WTC11 (cell line): Measurements from ENCODE around the gene PTPRG. TPM values are rescaled to one million over a fixed set of nuclear protein-coding genes. Genes with fewer than 3 reads are reported as not detected.

Source experiments
- ATAC-seq: fragments of 200-7000 bp; cut with Tn5 transposase; 2 replicates; pipeline ENCODE4 v1.10.0; 2021; ENCODE audit warnings: mild to moderate bottlenecking, moderate library complexity
- CTCF ChIA-PET: fragments of 300-600 bp; sonication (Branson Sonifier 250); formaldehyde crosslinking; loops from one replicate; lab custom pipeline; 2021; ENCODE audit warnings: antibody characterized with exemption; lab: Charles Lee
- POLR2A ChIA-PET: fragments of 350-600 bp; sonication (Branson Sonifier 250); formaldehyde crosslinking; loops from one replicate; lab custom pipeline; 2021; ENCODE audit warnings: antibody characterized with exemption; lab: Charles Lee
- DNase-seq: peaks from one replicate; pipeline ENCODE4 v3.0.0; 2021; ENCODE audit warnings: low spot score
- H3K27ac Mint-ChIP-seq: 2 replicates; pipeline ENCODE4 v1.8.0; 2021; ENCODE audit warnings: mixed read lengths
- H3K27me3 Mint-ChIP-seq: 2 replicates; pipeline ENCODE4 v1.8.0; 2021; ENCODE audit warnings: low read depth, mild to moderate bottlenecking, moderate library complexity, mixed read lengths
- H3K36me3 Mint-ChIP-seq: 2 replicates; pipeline ENCODE4 v1.8.0; 2021; ENCODE audit warnings: mixed read lengths
- H3K4me1 Mint-ChIP-seq: 2 replicates; pipeline ENCODE4 v1.8.0; 2022; ENCODE audit warnings: mixed read lengths
- H3K4me3 Mint-ChIP-seq: 2 replicates; pipeline ENCODE4 v1.8.0; 2021; ENCODE audit warnings: mild to moderate bottlenecking, moderate library complexity, mixed read lengths
- H3K9me3 Mint-ChIP-seq: 2 replicates; pipeline ENCODE4 v1.8.0; 2021; ENCODE audit warnings: mixed read lengths
- ATF1 ChIP-seq: sonication (generic); formaldehyde crosslinking; IDR thresholded peaks from 2 replicates; pipeline ENCODE4 v1.8.1; 2023; ENCODE audit warnings: mild to moderate bottlenecking, moderate library complexity, missing genetic modification reagents
- EMX1 ChIP-seq: fragments of 250-450 bp; sonication (Bioruptor Pico); IDR thresholded peaks from 2 replicates; pipeline ENCODE4 v1.8.0; 2021; ENCODE audit warnings: mild to moderate bottlenecking
- MYBL2 ChIP-seq: sonication (generic); formaldehyde crosslinking; IDR thresholded peaks from 2 replicates; pipeline ENCODE4 v1.8.1; 2023; ENCODE audit warnings: mild to moderate bottlenecking, moderate library complexity, missing genetic modification reagents
- NFATC4 ChIP-seq: fragments of 250-450 bp; sonication (Bioruptor Pico); IDR thresholded peaks from 2 replicates; pipeline ENCODE4 v1.9.0; 2021; ENCODE audit warnings: mild to moderate bottlenecking
- NFYB ChIP-seq: sonication (generic); formaldehyde crosslinking; conservative IDR thresholded peaks from 2 replicates; pipeline ENCODE4 v1.8.0; 2022; ENCODE audit warnings: low read depth, missing genetic modification reagents
- RELA ChIP-seq: sonication (generic); formaldehyde crosslinking; IDR thresholded peaks from 2 replicates; pipeline ENCODE4 v1.8.1; 2022; ENCODE audit warnings: missing genetic modification reagents, mild to moderate bottlenecking, borderline replicate concordance
- RORB ChIP-seq: fragments of 250-450 bp; sonication (Bioruptor Pico); IDR thresholded peaks from 2 replicates; pipeline ENCODE4 v1.9.0; 2021; ENCODE audit warnings: mild to moderate bottlenecking
- TCF7 ChIP-seq: sonication (generic); formaldehyde crosslinking; IDR thresholded peaks from 2 replicates; pipeline ENCODE4 v1.8.0; 2022; ENCODE audit warnings: mild to moderate bottlenecking, low read depth, missing genetic modification reagents, moderate library complexity
- ZNF232 ChIP-seq: sonication (generic); formaldehyde crosslinking; IDR thresholded peaks from 2 replicates; pipeline ENCODE4 v1.8.0; 2022; ENCODE audit warnings: mild to moderate bottlenecking, missing genetic modification reagents
- total RNA-seq: library from RNA; stranded (reverse); gene quantifications from 3 replicates; pipeline ENCODE4 v1.2.3, GENCODE V29; 2021
- TF ChIP-seq, protein P1 (sequence below): fragments of 250-450 bp; sonication (Bioruptor Pico); IDR thresholded peaks from 2 replicates; pipeline ENCODE4 v1.9.0; 2021; ENCODE audit warnings: moderate library complexity, mild to moderate bottlenecking, inconsistent platforms, borderline replicate concordance
- TF ChIP-seq, protein P2 (sequence below): sonication (generic); formaldehyde crosslinking; IDR thresholded peaks from 2 replicates; pipeline ENCODE4 v1.8.0; 2022; ENCODE audit warnings: mild to moderate bottlenecking, missing genetic modification reagents
- TF ChIP-seq, protein P3 (sequence below): fragments of 250-450 bp; sonication (Bioruptor Pico); IDR thresholded peaks from 2 replicates; pipeline ENCODE4 v2.1.2; 2022; ENCODE audit warnings: mild to moderate bottlenecking, moderate library complexity
- TF ChIP-seq, protein P4 (sequence below): sonication (generic); formaldehyde crosslinking; IDR thresholded peaks from 2 replicates; pipeline ENCODE4 v1.8.1; 2022; ENCODE audit warnings: mild to moderate bottlenecking, moderate library complexity, missing genetic modification reagents
- TF ChIP-seq, protein P5 (sequence below): sonication (generic); formaldehyde crosslinking; IDR thresholded peaks from 2 replicates; pipeline ENCODE4 v1.8.0; 2023; ENCODE audit warnings: mild to moderate bottlenecking, missing genetic modification reagents
- TF ChIP-seq, protein P6 (sequence below): sonication (generic); formaldehyde crosslinking; IDR thresholded peaks from 2 replicates; pipeline ENCODE4 v1.8.1; 2022; ENCODE audit warnings: mild to moderate bottlenecking, missing genetic modification reagents, moderate library complexity, borderline replicate concordance
- TF ChIP-seq, protein P7 (sequence below): sonication (generic); formaldehyde crosslinking; conservative IDR thresholded peaks from 2 replicates; pipeline ENCODE4 v1.8.1; 2022; ENCODE audit warnings: mild to moderate bottlenecking, missing genetic modification reagents
- TF ChIP-seq, protein P8 (sequence below): fragments of 250-450 bp; sonication (Bioruptor Pico); conservative IDR thresholded peaks from 2 replicates; pipeline ENCODE4 v1.9.0; 2021; ENCODE audit warnings: mild to moderate bottlenecking
- TF ChIP-seq, protein P9 (sequence below): fragments of 250-450 bp; sonication (Bioruptor Pico); IDR thresholded peaks from 2 replicates; pipeline ENCODE4 v1.9.0; 2021; ENCODE audit warnings: mild to moderate bottlenecking

The PTPRG gene
- total RNA-seq, 1 experiment from 2014 or later = 106 TPM

DNA sequence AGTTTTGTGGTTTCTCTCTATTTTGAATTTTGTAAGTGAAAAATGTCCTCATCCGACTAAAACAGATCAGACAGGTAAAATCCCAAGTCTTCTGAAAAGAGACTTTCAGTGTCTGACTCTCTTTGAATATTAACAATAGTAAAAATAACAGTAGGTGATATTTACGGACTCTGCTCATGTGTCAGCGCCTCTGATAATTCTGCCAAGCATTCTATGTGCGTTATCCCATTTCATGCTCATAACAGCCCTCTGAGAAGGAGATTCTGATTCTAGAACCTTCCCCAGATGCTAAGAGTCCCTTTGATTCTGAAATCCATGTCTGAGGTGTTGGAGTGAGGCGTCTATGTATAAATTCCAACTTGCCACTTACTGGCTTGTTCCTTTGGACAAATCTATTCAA lies 529.1 kb downstream of the PTPRG start:
- TF ChIP-seq, protein P1, sequence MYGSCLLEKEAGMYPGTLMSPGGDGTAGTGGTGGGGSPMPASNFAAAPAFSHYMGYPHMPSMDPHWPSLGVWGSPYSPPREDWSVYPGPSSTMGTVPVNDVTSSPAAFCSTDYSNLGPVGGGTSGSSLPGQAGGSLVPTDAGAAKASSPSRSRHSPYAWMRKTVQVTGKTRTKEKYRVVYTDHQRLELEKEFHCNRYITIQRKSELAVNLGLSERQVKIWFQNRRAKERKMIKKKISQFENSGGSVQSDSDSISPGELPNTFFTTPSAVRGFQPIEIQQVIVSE (CRISPR knock-in tag) = no peak
- TF ChIP-seq, protein P2, sequence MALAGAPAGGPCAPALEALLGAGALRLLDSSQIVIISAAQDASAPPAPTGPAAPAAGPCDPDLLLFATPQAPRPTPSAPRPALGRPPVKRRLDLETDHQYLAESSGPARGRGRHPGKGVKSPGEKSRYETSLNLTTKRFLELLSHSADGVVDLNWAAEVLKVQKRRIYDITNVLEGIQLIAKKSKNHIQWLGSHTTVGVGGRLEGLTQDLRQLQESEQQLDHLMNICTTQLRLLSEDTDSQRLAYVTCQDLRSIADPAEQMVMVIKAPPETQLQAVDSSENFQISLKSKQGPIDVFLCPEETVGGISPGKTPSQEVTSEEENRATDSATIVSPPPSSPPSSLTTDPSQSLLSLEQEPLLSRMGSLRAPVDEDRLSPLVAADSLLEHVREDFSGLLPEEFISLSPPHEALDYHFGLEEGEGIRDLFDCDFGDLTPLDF = no peak
- no peak for TF ChIP-seq RELA
- TF ChIP-seq, protein P3, sequence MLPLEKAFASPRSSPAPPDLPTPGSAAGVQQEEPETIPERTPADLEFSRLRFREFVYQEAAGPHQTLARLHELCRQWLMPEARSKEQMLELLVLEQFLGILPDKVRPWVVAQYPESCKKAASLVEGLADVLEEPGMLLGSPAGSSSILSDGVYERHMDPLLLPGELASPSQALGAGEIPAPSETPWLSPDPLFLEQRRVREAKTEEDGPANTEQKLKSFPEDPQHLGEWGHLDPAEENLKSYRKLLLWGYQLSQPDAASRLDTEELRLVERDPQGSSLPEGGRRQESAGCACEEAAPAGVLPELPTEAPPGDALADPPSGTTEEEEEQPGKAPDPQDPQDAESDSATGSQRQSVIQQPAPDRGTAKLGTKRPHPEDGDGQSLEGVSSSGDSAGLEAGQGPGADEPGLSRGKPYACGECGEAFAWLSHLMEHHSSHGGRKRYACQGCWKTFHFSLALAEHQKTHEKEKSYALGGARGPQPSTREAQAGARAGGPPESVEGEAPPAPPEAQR (CRISPR knock-in tag) = no peak
- TF ChIP-seq, protein P4, sequence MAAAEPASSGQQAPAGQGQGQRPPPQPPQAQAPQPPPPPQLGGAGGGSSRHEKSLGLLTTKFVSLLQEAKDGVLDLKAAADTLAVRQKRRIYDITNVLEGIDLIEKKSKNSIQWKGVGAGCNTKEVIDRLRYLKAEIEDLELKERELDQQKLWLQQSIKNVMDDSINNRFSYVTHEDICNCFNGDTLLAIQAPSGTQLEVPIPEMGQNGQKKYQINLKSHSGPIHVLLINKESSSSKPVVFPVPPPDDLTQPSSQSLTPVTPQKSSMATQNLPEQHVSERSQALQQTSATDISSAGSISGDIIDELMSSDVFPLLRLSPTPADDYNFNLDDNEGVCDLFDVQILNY (CRISPR knock-in tag) = no peak
- TF ChIP-seq NFATC4 (CRISPR knock-in tag) = no peak
- TF ChIP-seq, protein P5, sequence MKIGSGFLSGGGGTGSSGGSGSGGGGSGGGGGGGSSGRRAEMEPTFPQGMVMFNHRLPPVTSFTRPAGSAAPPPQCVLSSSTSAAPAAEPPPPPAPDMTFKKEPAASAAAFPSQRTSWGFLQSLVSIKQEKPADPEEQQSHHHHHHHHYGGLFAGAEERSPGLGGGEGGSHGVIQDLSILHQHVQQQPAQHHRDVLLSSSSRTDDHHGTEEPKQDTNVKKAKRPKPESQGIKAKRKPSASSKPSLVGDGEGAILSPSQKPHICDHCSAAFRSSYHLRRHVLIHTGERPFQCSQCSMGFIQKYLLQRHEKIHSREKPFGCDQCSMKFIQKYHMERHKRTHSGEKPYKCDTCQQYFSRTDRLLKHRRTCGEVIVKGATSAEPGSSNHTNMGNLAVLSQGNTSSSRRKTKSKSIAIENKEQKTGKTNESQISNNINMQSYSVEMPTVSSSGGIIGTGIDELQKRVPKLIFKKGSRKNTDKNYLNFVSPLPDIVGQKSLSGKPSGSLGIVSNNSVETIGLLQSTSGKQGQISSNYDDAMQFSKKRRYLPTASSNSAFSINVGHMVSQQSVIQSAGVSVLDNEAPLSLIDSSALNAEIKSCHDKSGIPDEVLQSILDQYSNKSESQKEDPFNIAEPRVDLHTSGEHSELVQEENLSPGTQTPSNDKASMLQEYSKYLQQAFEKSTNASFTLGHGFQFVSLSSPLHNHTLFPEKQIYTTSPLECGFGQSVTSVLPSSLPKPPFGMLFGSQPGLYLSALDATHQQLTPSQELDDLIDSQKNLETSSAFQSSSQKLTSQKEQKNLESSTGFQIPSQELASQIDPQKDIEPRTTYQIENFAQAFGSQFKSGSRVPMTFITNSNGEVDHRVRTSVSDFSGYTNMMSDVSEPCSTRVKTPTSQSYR = no peak
- TF ChIP-seq TCF7 = no peak
- TF ChIP-seq ATF1 = no peak
- TF ChIP-seq, protein P6, sequence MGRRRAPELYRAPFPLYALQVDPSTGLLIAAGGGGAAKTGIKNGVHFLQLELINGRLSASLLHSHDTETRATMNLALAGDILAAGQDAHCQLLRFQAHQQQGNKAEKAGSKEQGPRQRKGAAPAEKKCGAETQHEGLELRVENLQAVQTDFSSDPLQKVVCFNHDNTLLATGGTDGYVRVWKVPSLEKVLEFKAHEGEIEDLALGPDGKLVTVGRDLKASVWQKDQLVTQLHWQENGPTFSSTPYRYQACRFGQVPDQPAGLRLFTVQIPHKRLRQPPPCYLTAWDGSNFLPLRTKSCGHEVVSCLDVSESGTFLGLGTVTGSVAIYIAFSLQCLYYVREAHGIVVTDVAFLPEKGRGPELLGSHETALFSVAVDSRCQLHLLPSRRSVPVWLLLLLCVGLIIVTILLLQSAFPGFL = no peak
- no peak for TF ChIP-seq MYBL2 (CRISPR knock-in tag)
- TF ChIP-seq, protein P7, sequence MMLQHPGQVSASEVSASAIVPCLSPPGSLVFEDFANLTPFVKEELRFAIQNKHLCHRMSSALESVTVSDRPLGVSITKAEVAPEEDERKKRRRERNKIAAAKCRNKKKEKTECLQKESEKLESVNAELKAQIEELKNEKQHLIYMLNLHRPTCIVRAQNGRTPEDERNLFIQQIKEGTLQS (CRISPR knock-in tag) = no peak
- TF ChIP-seq EMX1 (CRISPR knock-in tag) = no peak
- no peak for TF ChIP-seq RORB (CRISPR knock-in tag)
- TF ChIP-seq, protein P8, sequence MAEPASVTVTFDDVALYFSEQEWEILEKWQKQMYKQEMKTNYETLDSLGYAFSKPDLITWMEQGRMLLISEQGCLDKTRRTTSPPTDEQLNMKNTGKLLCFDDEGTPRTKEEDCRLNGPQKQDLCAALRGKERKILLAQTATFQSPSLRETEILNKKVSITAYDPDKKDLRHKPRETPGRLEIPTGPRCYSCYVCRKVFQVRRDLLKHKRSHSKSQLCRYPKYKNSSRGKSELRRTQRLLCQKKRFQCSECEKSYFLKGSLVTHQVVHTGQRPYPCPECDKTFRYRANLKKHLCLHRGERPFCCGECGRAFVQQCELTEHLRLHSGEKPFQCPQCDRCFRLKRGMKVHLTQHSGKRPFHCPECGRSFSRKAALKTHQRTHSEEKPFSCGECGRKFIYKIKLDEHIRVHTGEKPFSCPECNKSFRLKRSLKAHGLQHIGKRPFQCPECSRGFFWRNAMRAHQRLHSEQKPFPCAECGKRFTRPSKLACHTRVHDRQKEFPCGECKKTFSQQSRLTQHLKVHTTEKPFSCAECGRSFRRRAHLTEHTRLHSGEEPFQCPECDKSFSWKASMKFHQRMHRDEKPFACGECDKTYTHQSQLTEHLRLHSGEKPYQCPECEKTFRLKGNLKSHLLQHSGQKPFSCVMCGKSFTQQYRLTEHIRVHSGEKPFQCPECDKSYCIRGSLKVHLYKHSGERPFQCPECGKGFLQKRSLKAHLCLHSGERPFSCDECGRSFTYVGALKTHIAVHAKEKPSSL (CRISPR knock-in tag) = no peak
- Mint-ChIP-seq H3K9me3 (no peaks in the 10 kb centered on the region), H3K27me3 (no peaks in the 10 kb centered on the region), H3K36me3 (no peaks in the 10 kb centered on the region), H3K4me1 (peaks cover 2% of the 10 kb centered on the region), H3K27ac (no peak overlapping the region), H3K4me3 (no peak overlapping the region)
- DNase-seq = no peak
- no peak for ATAC-seq
- ChIA-PET CTCF (interaction anchor here (0.9 kb wide), 1 partner anchor 19 kb away, joined by 3 read pairs; no protein-coding TSS in a partner anchor), POLR2A (no interaction called here)

DNA sequence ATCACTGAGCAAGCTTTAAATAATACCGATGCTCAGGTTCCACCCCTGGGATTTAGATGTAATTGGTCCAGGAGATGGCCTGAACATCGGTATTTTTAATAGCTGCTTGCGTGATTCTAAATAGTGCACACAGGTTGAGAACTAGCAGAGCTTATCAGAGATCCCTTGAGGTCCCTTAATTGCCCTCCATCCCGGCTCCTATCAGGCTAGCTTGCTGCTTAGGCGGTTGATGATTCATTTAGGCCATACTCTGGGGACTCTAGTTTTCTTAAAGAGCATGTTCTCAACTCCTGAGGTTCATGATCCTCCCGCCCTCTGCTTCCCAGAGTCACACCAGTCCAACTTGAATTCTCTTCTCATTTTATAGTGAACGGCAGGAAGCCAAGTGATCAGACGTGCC lies 531.7 kb downstream of the PTPRG start:
- no peak overlapping the region for H3K27ac Mint-ChIP-seq
- no peak overlapping the region for H3K4me3 Mint-ChIP-seq
- TF ChIP-seq ZNF232 (CRISPR knock-in tag) = no peak
- TF ChIP-seq, protein P1 (CRISPR knock-in tag) = no peak
- TF ChIP-seq NFYB (CRISPR knock-in tag) = no peak
- TF ChIP-seq, protein P9, sequence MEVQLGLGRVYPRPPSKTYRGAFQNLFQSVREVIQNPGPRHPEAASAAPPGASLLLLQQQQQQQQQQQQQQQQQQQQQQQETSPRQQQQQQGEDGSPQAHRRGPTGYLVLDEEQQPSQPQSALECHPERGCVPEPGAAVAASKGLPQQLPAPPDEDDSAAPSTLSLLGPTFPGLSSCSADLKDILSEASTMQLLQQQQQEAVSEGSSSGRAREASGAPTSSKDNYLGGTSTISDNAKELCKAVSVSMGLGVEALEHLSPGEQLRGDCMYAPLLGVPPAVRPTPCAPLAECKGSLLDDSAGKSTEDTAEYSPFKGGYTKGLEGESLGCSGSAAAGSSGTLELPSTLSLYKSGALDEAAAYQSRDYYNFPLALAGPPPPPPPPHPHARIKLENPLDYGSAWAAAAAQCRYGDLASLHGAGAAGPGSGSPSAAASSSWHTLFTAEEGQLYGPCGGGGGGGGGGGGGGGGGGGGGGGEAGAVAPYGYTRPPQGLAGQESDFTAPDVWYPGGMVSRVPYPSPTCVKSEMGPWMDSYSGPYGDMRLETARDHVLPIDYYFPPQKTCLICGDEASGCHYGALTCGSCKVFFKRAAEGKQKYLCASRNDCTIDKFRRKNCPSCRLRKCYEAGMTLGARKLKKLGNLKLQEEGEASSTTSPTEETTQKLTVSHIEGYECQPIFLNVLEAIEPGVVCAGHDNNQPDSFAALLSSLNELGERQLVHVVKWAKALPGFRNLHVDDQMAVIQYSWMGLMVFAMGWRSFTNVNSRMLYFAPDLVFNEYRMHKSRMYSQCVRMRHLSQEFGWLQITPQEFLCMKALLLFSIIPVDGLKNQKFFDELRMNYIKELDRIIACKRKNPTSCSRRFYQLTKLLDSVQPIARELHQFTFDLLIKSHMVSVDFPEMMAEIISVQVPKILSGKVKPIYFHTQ = no peak
- ChIA-PET POLR2A (no interaction called here), CTCF (no interaction called here)
- no peaks in the 10 kb centered on the region for H3K27me3 Mint-ChIP-seq
- DNase-seq (no peak), ATAC-seq (no peak)
- H3K9me3 Mint-ChIP-seq = no peaks in the 10 kb centered on the region
- 0 out of 2 replicates have a peak, but pooled peaks cover 2% of the 10 kb centered on the region for H3K4me1 Mint-ChIP-seq
- H3K36me3 Mint-ChIP-seq = no peaks in the 10 kb centered on the region
